WI38 (cell line): Measurements from ENCODE around the gene TAP1.

Experiments used
- H3K4me3 ChIP-seq: 2 replicates; pipeline ENCODE4 v1.5.1; 2011; ENCODE audit warnings: low read depth, mild to moderate bottlenecking, control low read depth, low read length
- TF ChIP-seq, protein P1 (sequence below): IDR thresholded peaks from 2 replicates; pipeline ENCODE4 v1.5.1; 2012; ENCODE audit warnings: low read depth, mild to moderate bottlenecking, control low read depth, low read length

TAP1 gene

DNA sequence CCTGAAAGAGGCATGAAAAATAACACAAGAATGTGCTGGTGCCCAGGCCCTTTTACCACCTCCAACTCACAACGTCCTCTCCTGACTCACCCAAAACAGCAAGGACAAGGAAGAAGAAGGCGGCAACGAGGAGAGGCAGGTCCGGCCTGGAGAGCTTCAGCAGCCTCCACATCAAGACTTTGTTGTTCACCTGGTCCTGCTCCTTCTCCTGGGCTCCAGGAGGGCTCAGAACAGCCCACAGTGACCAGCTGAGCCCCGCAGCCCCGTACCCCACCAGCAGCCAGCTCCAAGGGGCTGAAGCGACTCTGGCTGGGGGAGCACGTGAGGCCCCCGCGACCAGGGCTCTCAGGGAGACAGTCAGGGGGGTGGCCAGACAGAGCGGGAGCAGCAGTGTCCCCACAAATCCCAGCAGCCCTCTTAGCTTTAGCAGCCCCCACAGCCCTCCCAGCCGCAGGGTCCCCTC, 15.8 kb downstream of the TAP1 start:
- TF ChIP-seq, protein P1, sequence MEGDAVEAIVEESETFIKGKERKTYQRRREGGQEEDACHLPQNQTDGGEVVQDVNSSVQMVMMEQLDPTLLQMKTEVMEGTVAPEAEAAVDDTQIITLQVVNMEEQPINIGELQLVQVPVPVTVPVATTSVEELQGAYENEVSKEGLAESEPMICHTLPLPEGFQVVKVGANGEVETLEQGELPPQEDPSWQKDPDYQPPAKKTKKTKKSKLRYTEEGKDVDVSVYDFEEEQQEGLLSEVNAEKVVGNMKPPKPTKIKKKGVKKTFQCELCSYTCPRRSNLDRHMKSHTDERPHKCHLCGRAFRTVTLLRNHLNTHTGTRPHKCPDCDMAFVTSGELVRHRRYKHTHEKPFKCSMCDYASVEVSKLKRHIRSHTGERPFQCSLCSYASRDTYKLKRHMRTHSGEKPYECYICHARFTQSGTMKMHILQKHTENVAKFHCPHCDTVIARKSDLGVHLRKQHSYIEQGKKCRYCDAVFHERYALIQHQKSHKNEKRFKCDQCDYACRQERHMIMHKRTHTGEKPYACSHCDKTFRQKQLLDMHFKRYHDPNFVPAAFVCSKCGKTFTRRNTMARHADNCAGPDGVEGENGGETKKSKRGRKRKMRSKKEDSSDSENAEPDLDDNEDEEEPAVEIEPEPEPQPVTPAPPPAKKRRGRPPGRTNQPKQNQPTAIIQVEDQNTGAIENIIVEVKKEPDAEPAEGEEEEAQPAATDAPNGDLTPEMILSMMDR: no peak
- peak overlapping the region; percentile 73 for H3K4me3 ChIP-seq

DNA sequence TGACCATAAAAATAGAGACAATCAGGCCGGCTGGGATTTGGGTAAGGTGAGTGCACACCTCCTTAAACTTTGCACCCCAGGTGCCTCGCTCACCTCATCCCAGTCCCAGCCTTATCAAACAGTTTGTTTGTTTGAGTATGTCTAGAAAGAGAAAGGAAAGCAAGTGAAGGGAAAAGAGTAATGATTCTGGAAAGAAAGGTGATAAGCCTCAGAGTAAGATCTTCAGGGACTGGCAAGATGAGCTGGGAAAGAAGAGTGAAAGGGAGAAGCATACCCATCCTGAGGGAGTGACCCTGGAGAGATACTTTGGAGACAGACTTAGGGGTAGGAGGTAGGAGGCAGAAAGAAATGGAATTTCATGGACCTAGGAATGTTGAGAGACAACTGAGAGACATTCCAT, 16.6 kb downstream of the TAP1 start:
- no peak overlapping the region for H3K4me3 ChIP-seq
- TF ChIP-seq, protein P1: no peak

DNA sequence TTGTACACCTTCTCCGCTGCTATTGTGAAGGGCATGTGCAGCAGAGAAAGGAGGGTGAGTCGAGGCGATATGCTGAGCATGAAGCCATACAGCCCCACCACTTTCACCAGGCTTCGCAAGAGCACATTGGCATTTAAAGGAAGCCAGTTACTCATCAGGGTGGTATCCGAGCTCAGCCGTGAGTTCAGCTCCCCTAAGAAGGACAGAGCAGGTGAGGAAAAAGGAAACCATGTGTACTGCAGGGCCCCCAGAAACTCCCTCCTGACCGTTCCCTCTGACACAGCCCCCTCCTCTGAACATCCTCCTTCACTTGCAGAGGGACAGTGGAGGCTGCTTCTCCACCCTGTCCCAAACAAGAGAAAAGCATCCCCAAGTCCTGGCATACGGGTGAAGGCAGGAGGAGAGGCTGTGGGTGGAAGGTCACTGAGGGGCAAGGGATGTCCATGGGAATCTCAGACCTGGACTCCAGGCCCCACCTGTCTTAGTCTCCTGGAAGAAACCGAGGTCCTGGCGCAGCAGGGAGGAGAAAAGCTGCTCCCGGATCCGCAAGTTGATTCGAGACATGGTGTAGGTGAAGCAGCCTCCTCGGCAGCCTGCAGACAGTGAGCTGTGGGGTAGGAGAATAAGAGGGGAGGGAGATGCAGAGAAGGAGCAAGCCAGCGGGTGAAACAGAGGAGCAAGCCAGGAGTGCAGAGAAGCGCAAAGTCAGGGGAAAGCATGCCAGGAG, 18.2 kb downstream of the TAP1 start:
- TF ChIP-seq, protein P1: no peak
- no peak overlapping the region for H3K4me3 ChIP-seq

DNA sequence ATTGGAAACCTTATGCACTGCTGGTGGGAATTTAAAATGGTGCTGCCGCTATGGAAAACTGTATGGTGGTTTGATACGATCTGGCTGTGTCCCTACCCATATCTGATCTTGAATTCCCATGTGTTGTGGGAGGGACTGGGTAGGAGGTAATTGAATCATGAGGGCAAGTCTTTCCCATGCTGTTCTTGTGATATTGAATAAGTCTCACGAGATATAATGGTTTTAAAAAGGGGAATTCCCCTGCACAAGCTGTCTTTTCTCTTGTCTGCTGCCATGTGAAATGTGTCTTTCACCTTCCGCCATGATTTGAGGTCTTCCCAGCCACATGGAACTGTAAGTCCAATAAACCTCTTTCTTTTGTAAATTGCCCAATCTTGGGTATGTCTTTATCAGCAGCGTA, 19.8 kb downstream of the TAP1 start:
- H3K4me3 ChIP-seq: no peak overlapping the region
- TF ChIP-seq, protein P1: no peak

DNA sequence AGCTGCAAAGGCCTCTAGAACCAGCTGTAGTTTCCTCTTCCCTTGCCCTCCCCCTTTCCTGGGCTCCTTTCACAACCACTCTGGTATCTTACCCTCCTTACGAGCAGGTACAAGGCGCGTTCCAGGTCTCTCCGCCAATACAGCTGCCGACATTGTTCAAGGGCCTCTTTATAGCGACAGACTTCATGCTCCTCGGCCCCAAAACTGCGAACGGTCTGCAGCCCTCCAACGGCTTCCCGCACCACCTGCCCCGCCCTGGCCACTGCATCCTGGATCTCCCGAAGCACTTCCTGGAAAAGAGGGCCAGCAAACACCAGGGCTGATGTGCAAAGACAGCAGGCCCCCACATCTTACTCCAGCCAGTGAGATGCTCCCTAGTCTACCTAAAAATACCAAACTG, 21.0 kb downstream of the TAP1 start:
- no peak overlapping the region for H3K4me3 ChIP-seq
- TF ChIP-seq, protein P1: no peak

DNA sequence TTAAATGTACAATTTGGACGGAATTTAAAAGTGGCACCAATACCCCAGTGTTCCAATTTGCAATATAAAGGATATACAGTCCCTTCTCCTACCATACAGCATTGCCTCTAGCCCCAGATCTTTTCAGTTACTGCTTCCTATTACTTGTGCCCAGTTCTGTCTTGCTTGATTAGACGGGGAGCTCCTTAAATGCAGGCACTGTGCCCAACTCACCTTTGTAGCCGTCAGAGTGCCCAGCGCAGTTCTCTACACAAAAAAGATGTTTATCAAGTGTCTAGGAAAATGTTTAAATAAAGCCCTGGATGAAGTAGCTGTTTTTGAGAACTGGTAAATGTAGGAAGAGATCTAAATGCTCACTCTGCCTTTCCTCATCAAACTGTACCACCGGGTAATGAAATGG, 22.6 kb downstream of the TAP1 start:
- H3K4me3 ChIP-seq: no peak overlapping the region
- TF ChIP-seq, protein P1: no peak

DNA sequence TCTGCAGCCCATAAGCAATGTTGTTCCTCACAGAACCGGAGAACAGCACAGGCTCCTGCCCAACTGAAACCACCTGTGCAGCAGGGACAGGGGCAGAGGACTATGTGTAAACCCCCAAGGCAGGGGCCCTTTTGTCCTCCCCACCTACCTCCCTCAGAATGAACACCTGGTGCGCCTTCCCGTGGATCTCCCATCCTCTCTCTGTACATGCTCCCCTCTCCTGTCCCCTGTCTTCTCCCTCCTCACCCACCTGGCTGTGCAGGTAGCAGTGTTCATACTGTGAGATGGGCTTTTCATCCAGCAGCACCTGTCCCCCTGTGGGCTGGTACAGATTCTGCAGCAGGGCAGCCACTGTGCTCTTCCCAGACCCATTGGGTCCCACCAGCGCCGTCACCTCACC, 23.5 kb downstream of the TAP1 start:
- TF ChIP-seq, protein P1: no peak
- H3K4me3 ChIP-seq: no peak overlapping the region
